Hepatocyte (in vitro differentiated cells): ENCODE data around the gene TMEM222.

ENCODE experiments used
- CTCF ChIP-seq: fragments of 200-600 bp; sonication (generic); IDR thresholded peaks from 2 replicates; pipeline ENCODE4 v1.5.1; 2016; ENCODE audit warnings: antibody characterized with exemption, mild to moderate bottlenecking; ENCODE audit not compliant: poor library complexity
- EZH2phosphoT487 ChIP-seq: fragments of 200-600 bp; sonication (generic); IDR thresholded peaks from one replicate; pipeline ENCODE4 v1.6.1; 2018; ENCODE audit warnings: antibody characterized with exemption, mild to moderate bottlenecking, low read depth, moderate library complexity; ENCODE audit not compliant: unreplicated experiment, severe bottlenecking

GRCh38 chr1:27307874-27308598 is 13.9 kb upstream of the TMEM222 start:
- TF ChIP-seq CTCF, result no peak
- TF ChIP-seq EZH2phosphoT487, result no peak
